ENCODE data around the gene DYRK3.

Gene DYRK3

DNA sequence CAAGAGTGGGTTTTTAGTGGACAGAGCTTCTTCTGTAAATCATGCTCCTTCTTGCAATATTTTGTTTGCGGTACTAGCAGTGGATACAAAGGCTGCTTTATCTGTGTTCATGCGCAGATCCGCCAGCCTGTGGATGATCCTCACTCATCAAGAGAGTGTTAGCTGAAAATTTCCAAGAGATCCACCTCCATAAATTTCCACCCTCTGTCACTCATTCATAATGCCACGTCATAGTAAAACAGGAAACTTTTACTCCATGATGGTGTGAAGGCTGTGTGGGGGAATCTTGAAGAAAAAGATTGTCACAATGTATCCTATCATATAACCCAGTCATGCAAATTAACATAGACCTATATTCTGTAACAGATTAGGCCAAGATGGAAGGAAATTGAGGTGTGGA is 44.9 kb downstream of the DYRK3 start:
- peaks cover 3% of the 10 kb centered on the region for H3K27me3 Mint-ChIP-seq
- H3K27ac Mint-ChIP-seq, result peak overlapping the region; percentile 88
- H3K36me3 Mint-ChIP-seq (ENCODE audit: low read depth), result no peaks in the 10 kb centered on the region
- H3K9me3 Mint-ChIP-seq, result no peaks in the 10 kb centered on the region
- peaks cover 67% of the 10 kb centered on the region for H3K4me1 Mint-ChIP-seq (ENCODE audit: low read depth)
- H3K4me3 Mint-ChIP-seq, result peak overlapping the region; percentile 56

DNA sequence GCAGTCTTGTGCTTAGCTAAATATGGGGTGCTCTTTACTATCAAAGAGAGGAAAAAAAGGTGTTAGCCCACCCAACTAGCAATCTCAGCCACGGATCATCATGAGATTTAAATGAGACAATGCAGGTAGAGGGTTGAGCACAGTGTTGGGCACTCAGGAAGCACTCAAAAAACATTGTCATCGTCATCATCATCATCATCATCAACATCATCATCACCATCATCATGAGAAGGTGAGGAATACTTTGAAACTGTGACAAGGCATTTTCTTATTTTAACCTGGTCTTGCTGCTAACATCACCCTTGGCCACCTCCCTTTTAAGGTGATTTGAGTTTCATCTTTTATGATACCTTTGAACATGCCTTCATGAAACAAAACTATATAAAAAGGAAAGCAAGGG is 46.0 kb downstream of the DYRK3 start:
- peaks cover 3% of the 10 kb centered on the region for H3K27me3 Mint-ChIP-seq
- peaks cover 67% of the 10 kb centered on the region for H3K4me1 Mint-ChIP-seq (ENCODE audit: low read depth)
- no peak overlapping the region for H3K4me3 Mint-ChIP-seq
- no peaks in the 10 kb centered on the region for H3K9me3 Mint-ChIP-seq
- no peaks in the 10 kb centered on the region for H3K36me3 Mint-ChIP-seq (ENCODE audit: low read depth)
- peak overlapping the region; percentile 58 for H3K27ac Mint-ChIP-seq

DNA sequence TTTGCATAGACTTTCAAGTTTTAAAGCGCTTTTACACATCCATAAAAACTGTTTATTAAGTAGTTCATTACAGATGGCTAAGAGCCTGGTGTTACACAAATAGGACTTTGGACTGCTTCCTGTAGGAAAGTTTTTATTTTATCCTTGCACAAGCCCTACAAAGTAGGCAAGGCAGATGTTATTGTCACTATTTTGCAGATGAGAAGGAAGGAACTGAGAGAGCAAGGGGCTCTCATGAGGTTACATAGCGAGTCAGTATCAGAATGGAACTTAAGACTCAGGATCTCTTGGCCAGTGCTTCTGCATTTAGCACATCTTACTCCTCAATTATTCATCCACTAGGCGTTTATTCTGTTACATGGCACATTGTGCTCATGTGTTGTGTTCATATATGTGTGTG is 46.8 kb downstream of the DYRK3 start:
- H3K27ac Mint-ChIP-seq, result peak overlapping the region; percentile 18
- peaks cover 3% of the 10 kb centered on the region for H3K27me3 Mint-ChIP-seq
- no peaks in the 10 kb centered on the region for H3K9me3 Mint-ChIP-seq
- no peak overlapping the region for H3K4me3 Mint-ChIP-seq
- peaks cover 4% of the 10 kb centered on the region for H3K36me3 Mint-ChIP-seq (ENCODE audit: low read depth)
- H3K4me1 Mint-ChIP-seq (ENCODE audit: low read depth), result peaks cover 71% of the 10 kb centered on the region

DNA sequence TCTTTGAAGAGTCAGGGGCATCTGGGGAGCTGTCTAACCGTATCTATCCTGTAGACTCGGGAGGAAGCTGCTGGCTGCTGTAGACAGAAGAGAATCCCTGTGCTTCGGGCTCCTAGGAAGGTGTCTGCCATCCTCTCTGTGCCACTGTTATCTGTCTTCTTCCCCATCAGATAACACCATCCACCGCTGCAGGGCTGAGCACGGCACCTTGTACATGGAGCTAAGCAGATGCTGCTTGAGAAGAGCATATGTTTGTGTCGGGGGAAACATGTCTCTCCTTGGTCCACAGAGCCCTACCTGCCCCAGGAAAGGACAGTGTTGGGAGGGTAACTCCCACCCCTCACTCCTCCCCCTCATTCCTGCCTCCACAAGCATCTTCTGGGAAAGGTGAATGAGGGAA is 48.0 kb downstream of the DYRK3 start:
- no peak overlapping the region for H3K27ac Mint-ChIP-seq
- H3K4me1 Mint-ChIP-seq (ENCODE audit: low read depth), result peaks cover 82% of the 10 kb centered on the region

DNA sequence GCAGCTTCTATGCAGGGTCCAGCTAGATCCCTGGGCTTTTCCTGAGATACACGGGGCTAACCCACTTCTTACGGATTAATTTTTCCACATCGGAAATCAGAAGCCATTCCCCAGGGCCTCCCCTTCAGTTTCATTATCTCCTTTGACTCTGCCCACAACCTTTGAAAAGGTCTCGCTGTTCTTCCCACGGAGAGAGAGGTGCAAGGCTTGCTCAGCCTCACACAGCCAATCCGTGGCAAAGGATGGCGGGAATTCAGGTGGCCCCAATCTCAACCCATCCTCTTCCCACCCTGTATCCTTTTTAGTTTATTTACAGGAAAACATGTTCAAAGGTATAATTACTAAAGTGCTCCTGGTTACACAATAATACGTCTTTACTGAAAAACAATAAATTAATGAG is 48.7 kb downstream of the DYRK3 start:
- H3K27ac Mint-ChIP-seq, result no peak overlapping the region
- H3K9me3 Mint-ChIP-seq, result no peaks in the 10 kb centered on the region
- H3K4me3 Mint-ChIP-seq, result peak overlapping the region; percentile 82
- H3K27me3 Mint-ChIP-seq, result peaks cover 3% of the 10 kb centered on the region
- H3K4me1 Mint-ChIP-seq (ENCODE audit: low read depth), result peaks cover 81% of the 10 kb centered on the region
- peaks cover 13% of the 10 kb centered on the region for H3K36me3 Mint-ChIP-seq (ENCODE audit: low read depth)

More for the DNA sequence above, 48.0 kb downstream of the DYRK3 start:
- H3K4me3 Mint-ChIP-seq, result no peak overlapping the region
- H3K36me3 Mint-ChIP-seq (ENCODE audit: low read depth), result peaks cover 9% of the 10 kb centered on the region
- H3K9me3 Mint-ChIP-seq, result no peaks in the 10 kb centered on the region
- H3K27me3 Mint-ChIP-seq, result peaks cover 3% of the 10 kb centered on the region

DNA sequence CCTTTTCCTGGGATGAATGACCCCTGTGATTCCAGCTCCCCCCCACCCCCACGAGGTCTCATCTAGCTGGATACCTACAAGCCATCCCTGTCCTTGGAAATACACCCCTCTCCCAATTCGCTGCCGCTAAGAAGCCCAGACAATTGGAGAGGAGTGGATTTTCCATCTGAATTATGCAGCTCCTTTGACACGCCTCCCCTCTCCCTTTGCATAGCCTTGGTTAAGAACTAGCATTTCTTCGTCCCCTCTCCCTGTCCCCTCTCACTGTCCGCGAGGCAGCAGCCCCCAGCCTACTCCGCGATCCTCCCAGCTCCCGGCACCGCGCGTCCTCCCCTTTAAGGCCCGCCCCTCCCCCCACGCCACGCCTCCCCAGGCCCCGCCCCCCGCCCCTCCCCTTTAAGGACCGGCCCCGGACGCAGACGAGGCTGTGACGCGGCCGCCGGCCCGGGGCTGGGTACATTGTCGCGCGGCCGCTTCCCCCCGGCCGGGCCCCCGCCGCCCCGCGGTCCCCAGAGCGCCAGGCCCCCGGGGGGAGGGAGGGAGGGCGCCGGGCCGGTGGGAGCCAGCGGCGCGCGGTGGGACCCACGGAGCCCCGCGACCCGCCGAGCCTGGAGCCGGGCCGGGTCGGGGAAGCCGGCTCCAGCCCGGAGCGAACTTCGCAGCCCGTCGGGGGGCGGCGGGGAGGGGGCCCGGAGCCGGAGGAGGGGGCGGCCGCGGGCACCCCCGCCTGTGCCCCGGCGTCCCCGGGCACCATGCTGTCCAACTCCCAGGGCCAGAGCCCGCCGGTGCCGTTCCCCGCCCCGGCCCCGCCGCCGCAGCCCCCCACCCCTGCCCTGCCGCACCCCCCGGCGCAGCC is 49.4 kb downstream of the DYRK3 start, which contains the start of gene MAPKAPK2:
MAPKAPK2 (plus strand) TSS at position 428 of the 856 bp plus-strand sequence; CDS start at position 753, 325 bp downstream.
- Mint-ChIP-seq H3K27ac (peak within 1 kb of the TSS; percentile 96), H3K27me3 (peaks cover 3% of the 10 kb centered on the region), H3K4me3 (peak within 1 kb of the TSS; percentile 95), H3K9me3 (no peaks in the 10 kb centered on the region), H3K36me3 (ENCODE audit: low read depth) (peaks cover 15% of the 10 kb centered on the region), H3K4me1 (ENCODE audit: low read depth) (peaks cover 79% of the 10 kb centered on the region)

DNA sequence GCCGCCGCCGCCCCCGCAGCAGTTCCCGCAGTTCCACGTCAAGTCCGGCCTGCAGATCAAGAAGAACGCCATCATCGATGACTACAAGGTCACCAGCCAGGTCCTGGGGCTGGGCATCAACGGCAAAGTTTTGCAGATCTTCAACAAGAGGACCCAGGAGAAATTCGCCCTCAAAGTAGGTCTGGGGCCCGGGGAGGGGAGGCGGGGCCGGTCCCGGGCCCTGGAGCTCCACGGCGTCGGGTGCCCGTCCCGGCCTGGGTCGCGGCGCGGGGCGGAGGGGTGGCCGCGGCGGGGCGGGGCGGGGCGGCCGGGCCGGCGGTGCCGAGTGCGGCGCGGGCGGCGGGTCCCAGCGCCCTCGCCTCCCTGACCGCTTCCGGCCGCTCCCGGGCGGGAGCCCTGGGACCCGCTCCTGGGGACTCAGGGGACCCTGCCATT is 50.0 kb downstream of the DYRK3 start:
- H3K4me3 Mint-ChIP-seq, result peak overlapping the region; percentile 95
- peak overlapping the region; percentile 96 for H3K27ac Mint-ChIP-seq
- peaks cover 15% of the 10 kb centered on the region for H3K36me3 Mint-ChIP-seq (ENCODE audit: low read depth)
- no peaks in the 10 kb centered on the region for H3K9me3 Mint-ChIP-seq
- peaks cover 79% of the 10 kb centered on the region for H3K4me1 Mint-ChIP-seq (ENCODE audit: low read depth)
- H3K27me3 Mint-ChIP-seq, result peaks cover 3% of the 10 kb centered on the region

DNA sequence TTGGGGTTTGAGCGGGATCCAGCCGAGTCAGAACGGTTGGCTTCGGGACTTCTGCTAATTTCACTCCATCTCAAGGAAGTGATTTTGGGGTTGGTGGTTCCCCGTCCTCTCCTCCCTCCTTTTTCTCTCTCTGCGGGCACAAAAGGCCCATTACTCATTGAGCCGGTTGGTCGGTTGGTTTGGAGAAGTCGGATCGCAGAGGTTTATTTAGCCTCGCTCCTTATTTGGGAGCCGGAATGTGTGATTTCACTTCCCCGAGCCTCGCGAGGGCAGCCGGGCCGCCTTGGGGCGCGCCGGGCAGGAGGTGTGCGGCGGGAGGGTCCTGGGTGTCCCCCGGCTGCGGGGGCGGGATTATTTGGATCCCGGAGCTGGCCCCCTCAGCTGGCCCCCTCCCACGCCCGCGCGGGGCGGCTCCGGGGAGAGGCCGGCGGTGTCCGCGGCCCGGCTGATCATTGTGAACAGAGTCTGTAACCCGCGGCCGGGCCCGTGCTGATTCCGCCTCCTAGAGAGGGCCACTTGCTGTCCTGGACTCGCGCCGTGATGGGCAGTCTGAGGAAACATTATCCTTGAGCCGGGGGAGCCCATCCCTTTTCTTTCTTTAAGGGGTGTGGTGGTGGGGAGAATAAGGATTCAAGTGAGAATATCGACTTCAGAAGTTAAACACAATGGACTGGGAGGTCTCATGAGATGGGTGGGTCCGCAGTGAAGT is 50.6 kb downstream of the DYRK3 start:
- Mint-ChIP-seq H3K4me1 (ENCODE audit: low read depth) (peaks cover 79% of the 10 kb centered on the region), H3K27ac (peak overlapping the region; percentile 92)

DNA sequence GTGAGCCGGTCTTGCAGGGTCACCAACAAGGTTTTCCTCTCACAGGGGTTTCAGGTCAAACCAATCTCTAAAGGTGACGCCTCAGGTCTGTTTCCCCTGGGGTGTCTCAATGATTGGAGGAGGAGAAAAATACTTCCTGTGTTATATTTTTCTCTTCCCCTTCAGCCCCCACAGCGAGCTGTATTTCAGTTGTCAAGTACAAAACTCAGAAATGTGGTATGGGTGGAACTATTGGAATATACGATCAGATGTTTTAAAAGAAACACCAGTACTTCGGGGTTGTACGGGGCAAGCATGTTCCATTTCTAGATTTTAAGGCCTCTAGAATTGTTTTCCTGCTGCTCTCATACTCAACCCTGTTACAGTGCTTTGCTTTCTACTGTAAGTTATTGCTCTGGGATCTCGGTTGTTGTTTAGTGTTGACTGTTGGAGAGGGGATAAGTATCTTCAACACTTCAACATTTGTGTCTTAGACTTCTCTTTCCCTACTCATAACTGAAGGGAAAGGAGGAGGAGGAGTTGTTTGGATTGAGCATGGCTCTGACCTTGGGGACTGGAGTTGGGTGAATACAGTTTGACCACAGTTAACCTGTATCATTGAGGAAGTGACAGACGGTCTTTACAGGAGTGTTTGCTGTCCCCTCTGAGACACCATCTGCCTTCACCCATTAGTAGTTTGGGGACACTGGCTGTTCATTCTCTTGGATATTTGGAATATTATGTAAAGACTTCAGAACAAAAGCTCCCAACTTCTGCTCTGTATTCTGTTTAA is 51.3 kb downstream of the DYRK3 start:
- Mint-ChIP-seq H3K4me1 (ENCODE audit: low read depth) (peaks cover 78% of the 10 kb centered on the region), H3K4me3 (peak overlapping the region; percentile 95), H3K36me3 (ENCODE audit: low read depth) (peaks cover 15% of the 10 kb centered on the region), H3K27ac (peak overlapping the region; percentile 92), H3K9me3 (no peaks in the 10 kb centered on the region), H3K27me3 (peaks cover 3% of the 10 kb centered on the region)

More for the DNA sequence above, 50.6 kb downstream of the DYRK3 start:
- Mint-ChIP-seq H3K9me3 (no peaks in the 10 kb centered on the region), H3K36me3 (ENCODE audit: low read depth) (peaks cover 15% of the 10 kb centered on the region), H3K27me3 (peaks cover 3% of the 10 kb centered on the region), H3K4me3 (peak overlapping the region; percentile 95)

DNA sequence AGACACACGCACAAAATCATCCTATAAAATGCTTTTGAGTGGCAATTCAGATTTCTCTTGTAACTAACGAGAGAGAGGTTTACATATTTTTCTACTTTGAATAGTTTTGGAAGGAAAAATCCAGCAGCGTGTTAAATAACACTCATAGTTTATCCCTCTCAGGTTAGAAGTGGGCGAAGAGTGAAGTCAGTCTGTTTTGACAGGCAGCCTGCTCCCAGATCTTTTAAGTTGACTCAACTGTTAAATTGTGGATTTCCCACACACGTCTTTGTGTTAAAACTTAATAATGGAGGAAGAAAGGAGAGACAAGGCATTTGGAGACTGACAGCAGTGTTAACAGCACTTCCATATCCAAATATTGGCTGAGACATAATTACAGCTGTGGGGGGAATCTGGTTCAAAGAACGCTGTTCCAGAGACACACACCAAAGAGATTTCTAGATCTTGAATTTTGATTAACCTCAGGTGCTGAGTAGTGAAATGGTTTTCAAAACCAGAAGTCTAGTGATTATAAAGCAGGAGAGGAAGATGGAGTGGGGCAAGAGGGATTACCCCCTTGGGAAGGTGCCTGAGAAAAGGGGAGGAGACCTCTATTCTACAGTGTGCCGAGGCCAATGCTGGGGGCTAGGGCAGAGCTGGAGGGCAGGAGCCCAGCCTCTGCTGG is 52.0 kb downstream of the DYRK3 start:
- Mint-ChIP-seq H3K9me3 (no peaks in the 10 kb centered on the region), H3K4me1 (ENCODE audit: low read depth) (peaks cover 78% of the 10 kb centered on the region), H3K4me3 (peak overlapping the region; percentile 95), H3K36me3 (ENCODE audit: low read depth) (peaks cover 15% of the 10 kb centered on the region), H3K27ac (peak overlapping the region; percentile 92), H3K27me3 (peaks cover 3% of the 10 kb centered on the region)

DNA sequence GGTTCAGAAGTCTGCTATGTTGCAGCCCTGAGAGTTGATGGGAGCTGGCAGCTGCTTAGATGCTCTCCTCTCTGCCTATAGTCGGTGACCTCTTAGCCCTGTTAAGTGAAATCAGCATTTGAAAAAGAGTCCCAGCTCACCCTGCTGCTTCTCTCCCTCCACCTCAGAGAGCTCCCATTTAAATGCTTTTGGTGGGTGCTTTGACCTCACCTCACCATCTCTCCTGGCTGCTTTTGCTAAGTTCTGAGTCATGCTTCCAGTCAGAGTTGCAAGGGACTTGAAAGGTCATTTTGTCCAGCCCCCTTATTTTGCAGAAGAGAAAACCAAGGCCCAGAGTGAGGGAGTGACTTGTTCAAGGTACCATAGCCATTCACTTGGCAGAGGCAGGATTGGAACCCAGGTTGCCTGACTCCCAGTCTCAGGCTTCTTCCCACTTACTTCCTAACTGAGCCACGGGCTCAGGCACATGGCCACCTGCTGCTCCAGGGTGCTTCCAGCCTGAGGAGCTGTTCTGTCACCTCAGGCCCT is 52.6 kb downstream of the DYRK3 start:
- Mint-ChIP-seq H3K27me3 (peaks cover 3% of the 10 kb centered on the region), H3K4me3 (peak overlapping the region; percentile 95), H3K9me3 (no peaks in the 10 kb centered on the region), H3K4me1 (ENCODE audit: low read depth) (peaks cover 76% of the 10 kb centered on the region), H3K27ac (peak overlapping the region; percentile 92), H3K36me3 (ENCODE audit: low read depth) (peaks cover 18% of the 10 kb centered on the region)

DNA sequence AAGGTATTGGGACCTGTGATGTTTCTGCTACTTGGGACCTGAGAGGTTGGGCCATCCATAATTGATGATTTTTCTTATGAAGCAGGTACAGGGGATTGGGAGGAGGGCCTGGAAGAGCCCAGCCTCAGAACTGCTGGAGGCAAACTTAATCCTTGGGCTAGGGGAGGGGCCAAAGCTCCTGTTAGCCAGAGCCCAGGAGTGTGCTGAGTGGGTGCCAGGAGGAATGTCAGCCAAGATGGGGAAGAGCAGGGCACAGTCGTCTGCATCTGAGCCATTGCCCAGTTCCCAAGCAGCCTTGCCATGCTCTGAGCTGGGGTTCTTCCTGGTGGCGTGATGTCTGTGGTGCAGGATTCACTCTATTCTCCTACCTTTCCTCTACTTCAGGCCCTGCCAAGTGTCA is 55.2 kb downstream of the DYRK3 start:
- H3K4me3 Mint-ChIP-seq, result no peak overlapping the region
- no peak overlapping the region for H3K27ac Mint-ChIP-seq
- no peaks in the 10 kb centered on the region for H3K27me3 Mint-ChIP-seq
- peaks cover 31% of the 10 kb centered on the region for H3K36me3 Mint-ChIP-seq (ENCODE audit: low read depth)
- peaks cover 78% of the 10 kb centered on the region for H3K4me1 Mint-ChIP-seq (ENCODE audit: low read depth)
- H3K9me3 Mint-ChIP-seq, result no peaks in the 10 kb centered on the region

DNA sequence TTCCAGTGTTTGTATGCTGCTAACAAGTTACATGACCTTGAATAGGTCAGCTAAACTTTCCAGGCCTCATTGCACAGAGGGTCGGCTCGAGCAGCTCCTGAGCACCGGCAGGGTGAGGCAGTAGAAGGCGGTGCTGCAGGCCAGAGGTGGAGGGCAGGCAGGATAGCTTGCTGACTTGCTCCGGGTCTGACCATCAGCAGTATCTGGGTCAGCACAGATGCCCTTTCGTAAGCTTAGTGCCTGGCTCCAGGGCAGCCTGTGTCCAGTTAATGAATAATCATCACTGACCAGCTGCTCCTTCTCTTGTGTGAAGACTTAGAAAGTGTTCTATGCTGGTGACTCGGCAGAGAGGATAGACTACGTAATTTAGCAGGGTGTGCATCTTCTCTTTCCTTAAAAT is 56.3 kb downstream of the DYRK3 start:
- Mint-ChIP-seq H3K4me1 (ENCODE audit: low read depth) (peaks cover 85% of the 10 kb centered on the region), H3K27me3 (no peaks in the 10 kb centered on the region), H3K9me3 (no peaks in the 10 kb centered on the region), H3K27ac (no peak overlapping the region), H3K36me3 (ENCODE audit: low read depth) (peaks cover 41% of the 10 kb centered on the region), H3K4me3 (no peak overlapping the region)

DNA sequence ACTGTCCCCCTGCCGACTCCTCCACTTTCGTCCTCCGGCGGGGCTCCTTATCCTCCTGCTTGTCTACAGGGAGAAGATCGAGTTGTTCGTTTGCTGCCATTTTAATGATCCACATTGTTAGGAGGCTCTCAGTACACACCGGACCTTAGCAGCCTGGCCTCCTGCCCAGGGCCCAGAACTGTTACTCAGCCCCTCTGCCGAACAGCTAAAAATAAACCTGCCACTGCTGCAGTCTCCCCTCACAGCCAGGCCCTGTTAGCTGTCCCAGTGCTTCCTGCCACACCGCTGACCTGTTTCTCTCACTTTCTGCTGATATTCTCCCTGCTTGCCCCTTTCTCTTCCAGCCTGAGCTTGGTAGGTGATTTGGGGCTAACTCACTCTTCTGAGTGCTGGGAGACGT is 57.7 kb downstream of the DYRK3 start:
- H3K9me3 Mint-ChIP-seq, result no peaks in the 10 kb centered on the region
- no peaks in the 10 kb centered on the region for H3K27me3 Mint-ChIP-seq
- peak overlapping the region; percentile 38 for H3K27ac Mint-ChIP-seq
- no peak overlapping the region for H3K4me3 Mint-ChIP-seq
- H3K4me1 Mint-ChIP-seq (ENCODE audit: low read depth), result peaks cover 85% of the 10 kb centered on the region
- peaks cover 46% of the 10 kb centered on the region for H3K36me3 Mint-ChIP-seq (ENCODE audit: low read depth)

Measured in stimulated activated naive CD8-positive, alpha-beta T cell treated with anti-CD3 and anti-CD28 coated beads, Interleukin-15, Interleukin-2, amounts not matched to agents 100 ng/mL and 50 ng/mL, for 24 hours (primary cell).